AG04450 (cell line): ENCODE measurements around the gene LRFN4. TPM values are rescaled to one million over a fixed set of nuclear protein-coding genes. Genes with fewer than 3 reads are reported as not detected.

Experiments used
- CTCF ChIA-PET: fragments of 300-600, 350-600 bp; formaldehyde crosslinking; extraction: SDS; loops from one replicate; lab custom pipeline; 2022; ENCODE audit warnings: antibody characterized with exemption, inconsistent platforms; lab: Charles Lee
- POLR2A ChIA-PET: fragments of 350-600 bp; formaldehyde crosslinking; extraction: SDS; loops from one replicate; lab custom pipeline; 2021; ENCODE audit warnings: antibody characterized with exemption, inconsistent platforms; lab: Yijun Ruan, JAX
- DNase-seq: peaks from one replicate; pipeline ENCODE4 v3.0.0-alpha.2; 2011; ENCODE audit warnings: low read depth, low spot score
- H3K27ac ChIP-seq: one replicate; pipeline ENCODE4 v1.5.1; 2012; ENCODE audit warnings: low read depth, low read length, control low read depth
- H3K27me3 ChIP-seq: one replicate; pipeline ENCODE4 v1.6.0; 2012; ENCODE audit warnings: low read length; ENCODE audit not compliant: control insufficient read depth, insufficient read depth
- H3K4me3 ChIP-seq: 2 replicates; pipeline ENCODE4 v1.5.1; 2011; ENCODE audit warnings: mild to moderate bottlenecking, low read depth, low read length, control low read depth
- H3K9me3 ChIP-seq: 2 replicates; pipeline ENCODE4 v1.5.1; 2012; ENCODE audit warnings: low read length; ENCODE audit not compliant: control insufficient read depth, insufficient read depth
- CTCF ChIP-seq: IDR thresholded peaks from 2 replicates; pipeline ENCODE4 v1.5.1; 2011; ENCODE audit warnings: low read depth, low read length, control low read depth, inconsistent platforms
- polyA plus RNA-seq: library from polyadenylated mRNA; depleted of rRNA; stranded (reverse); fragments of >200 nt; gene quantifications from 2 replicates; pipeline ENCODE4 v1.2.3, GENCODE V29; 2011

Gene LRFN4
- polyA plus RNA-seq, 1 experiment = 5.5 TPM

- no peak for DNase-seq
- no peak for TF ChIP-seq CTCF
- CTCF ChIA-PET = interaction anchor here (0.6 to 3.3 kb wide), 16 partner anchors 9 to 425 kb away, joined by 3 to 23 read pairs (median 4); no protein-coding TSS in a partner anchor
- H3K4me3 ChIP-seq = no peak overlapping the region
- H3K27me3 ChIP-seq = no peaks in the 10 kb centered on the region
- no peaks in the 10 kb centered on the region for H3K9me3 ChIP-seq
- H3K27ac ChIP-seq = no peak overlapping the region
- POLR2A ChIA-PET = interaction anchor here (0.7 kb wide), 1 partner anchor 14 kb away, joined by 3 read pairs; no protein-coding TSS in a partner anchor
These were observed 22.4 kb upstream of the LRFN4 start for GRCh38 chr11:66834539-66834845.

- H3K27ac ChIP-seq = no peak overlapping the region
- DNase-seq = no peak
- no peak for TF ChIP-seq CTCF
- no peaks in the 10 kb centered on the region for H3K27me3 ChIP-seq
- ChIA-PET POLR2A (interaction anchor here (0.7 kb wide), 1 partner anchor 14 kb away, joined by 3 read pairs; no protein-coding TSS in a partner anchor), CTCF (interaction anchor here (0.6 to 3.3 kb wide), 13 partner anchors 9 to 257 kb away, joined by 3 to 23 read pairs (median 4); no protein-coding TSS in a partner anchor)
- no peak overlapping the region for H3K4me3 ChIP-seq
- no peaks in the 10 kb centered on the region for H3K9me3 ChIP-seq
These were observed 21.9 kb upstream of the LRFN4 start for GRCh38 chr11:66834943-66835342.

- DNase-seq = no peak
- no peak for TF ChIP-seq CTCF
- Histone ChIP-seq H3K27ac (no peak overlapping the region), H3K4me3 (no peak overlapping the region), H3K27me3 (no peaks in the 10 kb centered on the region), H3K9me3 (no peaks in the 10 kb centered on the region)
- POLR2A ChIA-PET = interaction anchor here (0.7 kb wide), 1 partner anchor 147 kb away, joined by 3 read pairs; no protein-coding TSS in a partner anchor
- CTCF ChIA-PET = no interaction called here
These were observed 21.0 kb upstream of the LRFN4 start for GRCh38 chr11:66835768-66836405.

- Histone ChIP-seq H3K27me3 (no peaks in the 10 kb centered on the region), H3K27ac (no peak overlapping the region), H3K4me3 (no peak overlapping the region), H3K9me3 (no peaks in the 10 kb centered on the region; the same call in 1 of the 2 replicates)
- DNase-seq = no peak
- CTCF ChIA-PET = interaction anchor here (0.7 kb wide), 2 partner anchors 452 to 510 kb away, joined by 3 to 7 read pairs; no protein-coding TSS in a partner anchor
- POLR2A ChIA-PET = interaction anchor here (0.7 kb wide), 1 partner anchor 1202 kb away, joined by 4 read pairs; no protein-coding TSS in a partner anchor
- TF ChIP-seq CTCF = no peak
These were observed 16.4 kb upstream of the LRFN4 start for GRCh38 chr11:66840317-66841091.
